Stomach (tissue), 9 donors: ENCODE measurements around the gene SLC38A10. TPM values are rescaled to one million over a fixed set of nuclear protein-coding genes. Genes with fewer than 3 reads are reported as not detected.

Source experiments
- DNase-seq, 2 donors: peaks; one replicate each; pipeline versions ENCODE4 v3.0.0 to v3.0.0-alpha.2; 2013 to 2019
- H3K27ac ChIP-seq, 5 donors: fragments of 200-600 bp in 4 of 5; sonication (generic) in 4 of 5; one replicate each; pipeline ENCODE4 v1.5.1; 2013 to 2019; ENCODE audit warnings: mild to moderate bottlenecking in 1 of 5, moderate library complexity in 1 of 5
- H3K27me3 ChIP-seq, 3 donors: fragments of 200-600 bp; sonication (generic); one replicate each; pipeline ENCODE4 v1.5.1; 2017 to 2019; ENCODE audit warnings: mixed run types in 1 of 3
- H3K36me3 ChIP-seq, 4 donors: fragments of 200-600 bp; sonication (generic); 1 replicate in 3 of 4; 2 replicates in 1 of 4; pipeline ENCODE4 v1.5.1; 2016 to 2019
- H3K4me1 ChIP-seq, 4 donors: fragments of 200-600 bp; sonication (generic); one replicate each; pipeline ENCODE4 v1.5.1; 2016 to 2019
- H3K4me3 ChIP-seq, 4 donors: fragments of 200-600 bp; sonication (generic) in 3 of 4; one replicate each; pipeline ENCODE4 v1.5.1; 2016 to 2019; ENCODE audit warnings: mild to moderate bottlenecking in 1 of 4
- H3K9me3 ChIP-seq, 4 donors: fragments of 200-600 bp; sonication (generic); one replicate each; pipeline ENCODE4 v1.5.1; 2016 to 2019
- EP300 ChIP-seq: sonication (generic); formaldehyde crosslinking; IDR thresholded peaks from one replicate; pipeline ENCODE4 v1.6.1; 2017; ENCODE audit warnings: antibody characterized with exemption
- POLR2A ChIP-seq, 4 donors: fragments of 450-650 bp; IDR thresholded peaks; one replicate each; pipeline ENCODE4 v1.6.1; 2016; ENCODE audit warnings: antibody characterized with exemption in 4 of 4, control low read depth in 2 of 4, mild to moderate bottlenecking in 1 of 4, moderate library complexity in 1 of 4
- POLR2AphosphoS5 ChIP-seq, 3 donors: sonication (generic); formaldehyde crosslinking; IDR thresholded peaks; one replicate each; pipeline ENCODE4 v1.6.1; 2016; ENCODE audit warnings: antibody characterized with exemption in 3 of 3
- WGBS, 5 donors: extraction: QIAGEN DNeasy Blood & Tissue Kit in 3 of 5; methylation state at CpG; one replicate each; pipeline versions ENCODE4 v1.1.5 to v1.1.7; 2013 to 2018; 5-methylcytosine and 5-hydroxymethylcytosine counted together
- intact Hi-C: fragments of 100-400 bp; cut with DNase I; formaldehyde crosslinking; loops from one replicate; pipeline ENCODE4 v1.15.1; 2023; ENCODE audit warnings: low total_unique reads
- polyA plus RNA-seq, 3 donors: library from polyadenylated mRNA; stranded (reverse); fragments of 200-250 nt; gene quantifications; one replicate each; pipeline ENCODE4 v1.2.3, GENCODE V29; 2013
- total RNA-seq, 5 donors: library from RNA; depleted of rRNA; stranded (reverse); fragments of >200 nt; gene quantifications; one replicate each; pipeline versions ENCODE4 v1.1.0 to v1.2.3, GENCODE V29; 2014 to 2016
- TF ChIP-seq, protein P1 (sequence below), 7 experiments: fragments of 450-650 bp in 4 of 7; fragments of 200-600 bp in 3 of 7; sonication (generic) in 3 of 7; IDR thresholded peaks; one replicate each; pipeline ENCODE4 v1.5.1; 2016 to 2019; ENCODE audit warnings: antibody characterized with exemption in 7 of 7, control low read depth in 2 of 7, mild to moderate bottlenecking in 1 of 7
- donor health status: healthy with polysubstance abuse.
- donor health status: Bipolar disorder and iron deficiency.
- donor health status: healthy.

Gene SLC38A10
- total and polyA plus RNA-seq, 8 donors, result 18.6 to 140 (median 67.3) TPM

DNA sequence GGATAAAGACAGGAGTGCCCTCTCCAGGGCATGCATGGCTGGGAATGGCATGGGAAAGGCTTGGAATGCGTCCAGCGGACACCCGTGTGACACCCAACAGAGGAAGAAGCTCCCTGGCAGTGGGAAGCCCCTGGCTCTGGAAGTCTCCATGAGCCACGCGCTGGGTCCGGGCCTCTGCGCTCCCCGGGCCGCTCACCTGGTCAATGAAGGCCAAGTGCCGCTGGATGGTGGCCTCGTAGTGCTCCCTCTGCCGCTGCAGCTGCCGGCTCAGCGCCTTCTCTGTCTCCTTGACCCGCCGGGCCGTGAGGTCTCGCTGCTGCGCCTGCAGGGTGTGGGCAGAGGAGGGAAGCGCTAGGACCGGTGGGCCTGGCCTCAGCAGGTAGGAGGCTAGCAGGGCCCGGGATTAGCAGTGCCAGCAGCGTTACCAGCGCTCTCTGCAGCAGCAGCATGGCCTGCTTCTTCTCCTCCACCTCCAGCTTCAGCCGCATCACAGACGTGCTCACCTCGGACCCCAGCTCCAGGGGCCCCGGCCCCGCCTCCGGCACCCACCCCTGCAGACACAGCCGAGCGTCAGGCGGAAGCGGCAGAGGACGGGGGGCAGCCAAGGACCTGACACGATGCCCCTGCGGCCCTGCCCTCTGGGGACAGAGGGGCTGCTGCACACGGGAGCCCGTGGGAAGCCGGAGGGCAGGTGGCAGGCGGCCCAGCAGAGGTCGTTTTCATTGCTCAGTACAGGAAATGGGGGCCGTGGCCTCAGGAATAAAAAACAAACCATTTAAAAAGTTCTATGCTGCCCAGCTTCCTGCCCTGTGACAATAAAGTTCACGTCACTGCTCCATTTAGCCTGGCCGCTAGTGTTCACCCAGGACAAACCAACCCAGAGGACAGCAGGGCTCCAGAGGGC, 98.3 kb downstream of the SLC38A10 start:
- WGBS, 5 donors, result 89 to 94% (median 89%) methylated on average over 27 to 45 of the region's 45 CpGs
- no peak overlapping the region for H3K27ac ChIP-seq
- intact Hi-C loops, result no loop called here

DNA sequence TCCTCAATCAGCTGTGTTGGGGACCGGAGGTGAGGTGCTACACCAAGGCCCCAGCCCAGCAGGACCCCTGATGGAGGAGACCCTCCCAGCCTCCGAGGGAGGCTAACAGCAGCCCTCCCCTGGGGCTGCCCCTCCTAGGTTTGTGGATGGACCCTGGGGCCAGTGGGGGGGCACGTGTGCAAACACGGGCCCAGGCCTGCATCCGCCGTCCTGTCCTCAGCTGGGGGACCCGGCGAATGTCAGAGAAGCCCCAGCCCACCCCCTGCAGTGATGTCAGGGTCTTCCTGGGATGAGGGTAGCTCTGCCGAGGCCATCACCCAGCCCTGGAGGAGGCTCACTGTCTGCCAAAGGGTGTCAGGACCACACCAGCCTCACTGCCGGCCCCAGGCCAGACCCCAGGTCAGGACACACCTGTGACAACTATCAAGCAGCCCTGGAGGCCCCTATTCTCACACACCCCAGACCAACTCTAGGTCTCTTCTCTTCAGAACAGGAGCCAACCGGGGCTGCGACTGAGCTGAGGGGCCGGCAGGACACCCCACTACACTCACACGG, 99.1 kb downstream of the SLC38A10 start:
- no peaks in the 10 kb centered on the region for H3K27me3 ChIP-seq
- TF ChIP-seq POLR2AphosphoS5 (IDR thresholded peaks at IDR 0.05) (no peak), EP300 (no peak), POLR2A (IDR thresholded peaks at IDR 0.05) (no peak)
- TF ChIP-seq, protein P1, sequence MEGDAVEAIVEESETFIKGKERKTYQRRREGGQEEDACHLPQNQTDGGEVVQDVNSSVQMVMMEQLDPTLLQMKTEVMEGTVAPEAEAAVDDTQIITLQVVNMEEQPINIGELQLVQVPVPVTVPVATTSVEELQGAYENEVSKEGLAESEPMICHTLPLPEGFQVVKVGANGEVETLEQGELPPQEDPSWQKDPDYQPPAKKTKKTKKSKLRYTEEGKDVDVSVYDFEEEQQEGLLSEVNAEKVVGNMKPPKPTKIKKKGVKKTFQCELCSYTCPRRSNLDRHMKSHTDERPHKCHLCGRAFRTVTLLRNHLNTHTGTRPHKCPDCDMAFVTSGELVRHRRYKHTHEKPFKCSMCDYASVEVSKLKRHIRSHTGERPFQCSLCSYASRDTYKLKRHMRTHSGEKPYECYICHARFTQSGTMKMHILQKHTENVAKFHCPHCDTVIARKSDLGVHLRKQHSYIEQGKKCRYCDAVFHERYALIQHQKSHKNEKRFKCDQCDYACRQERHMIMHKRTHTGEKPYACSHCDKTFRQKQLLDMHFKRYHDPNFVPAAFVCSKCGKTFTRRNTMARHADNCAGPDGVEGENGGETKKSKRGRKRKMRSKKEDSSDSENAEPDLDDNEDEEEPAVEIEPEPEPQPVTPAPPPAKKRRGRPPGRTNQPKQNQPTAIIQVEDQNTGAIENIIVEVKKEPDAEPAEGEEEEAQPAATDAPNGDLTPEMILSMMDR (IDR thresholded peaks at IDR 0.05), result no peak
- WGBS, 5 donors, result 88 to 96% (median 95%) methylated on average over 10 to 14 of the region's 14 CpGs
- H3K4me1 ChIP-seq, result peaks cover 0 to 25% (median 10%) of the 10 kb centered on the region in 4 donors
- intact Hi-C loops, result no loop called here
- H3K9me3 ChIP-seq, result no peaks in the 10 kb centered on the region
- DNase-seq, result no peak
- H3K4me3 ChIP-seq, result no peak overlapping the region
- H3K27ac ChIP-seq, result no peak overlapping the region
- peaks cover 0 to 84% (median 60%) of the 10 kb centered on the region in 4 donors for H3K36me3 ChIP-seq

More for the DNA sequence above, 98.3 kb downstream of the SLC38A10 start:
- Histone ChIP-seq H3K9me3 (no peaks in the 10 kb centered on the region), H3K4me3 (no peak overlapping the region), H3K36me3 (peaks cover 0 to 77% (median 53%) of the 10 kb centered on the region in 4 donors), H3K27me3 (no peaks in the 10 kb centered on the region), H3K4me1 (peaks cover 0 to 26% (median 12%) of the 10 kb centered on the region in 4 donors)
- DNase-seq, result no peak
- TF ChIP-seq, protein P1 (IDR thresholded peaks at IDR 0.05), result no peak
- TF ChIP-seq POLR2A (IDR thresholded peaks at IDR 0.05), result no peak
- TF ChIP-seq EP300, result no peak
- TF ChIP-seq POLR2AphosphoS5 (IDR thresholded peaks at IDR 0.05), result no peak

Other genes with a start within 250 kb of the SLC38A10 start
- not detected for gene PVALEF, start 129.8 kb downstream of the SLC38A10 start, total RNA-seq
- not detected for gene PVALEF, start 129.8 kb downstream of the SLC38A10 start, polyA plus RNA-seq
- gene AATK, start 129.1 kb downstream of the SLC38A10 start, total RNA-seq, result 10 to 100 TPM in 4 of 5 donors, under 1 TPM in 1; 0.87 to 31.7 (median 10.9) TPM
- 1 to 10 TPM; 1.7 to 4.1 (median 3.1) TPM for gene AATK, start 129.1 kb downstream of the SLC38A10 start, polyA plus RNA-seq
- 10 to 100 TPM in 3 of 5 donors, 1 to 10 TPM in 2; 4.8 to 75.0 (median 12.5) TPM for gene CEP131, start 72.3 kb downstream of the SLC38A10 start, total RNA-seq
- 10 to 100 TPM in 2 of 3 donors, 1 to 10 TPM in 1; 9.9 to 15.7 (median 11.8) TPM for gene CEP131, start 72.3 kb downstream of the SLC38A10 start, polyA plus RNA-seq
- gene TEPSIN, start 56.3 kb downstream of the SLC38A10 start, total RNA-seq, result 100 to 1,000 TPM in 2 of 5 donors, 10 to 100 TPM in 2, 1 to 10 TPM in 1; 9.4 to 295 (median 22.3) TPM
- gene TEPSIN, start 56.3 kb downstream of the SLC38A10 start, polyA plus RNA-seq, result 10 to 100 TPM; 15.1 to 31.6 (median 18.1) TPM
- gene NDUFAF8, start 56.0 kb downstream of the SLC38A10 start, total RNA-seq, result 100 to 1,000 TPM in 2 of 5 donors, 10 to 100 TPM in 2, not detected in 1; 14.5 to 185 (median 92.5) TPM
- 10 to 100 TPM; 37.7 to 60.8 (median 43.4) TPM for gene NDUFAF8, start 56.0 kb downstream of the SLC38A10 start, polyA plus RNA-seq
- 10 to 100 TPM in 4 of 5 donors, 1 to 10 TPM in 1; 8.6 to 56.2 (median 15.2) TPM for gene BAHCC1, start 100.2 kb upstream of the SLC38A10 start, total RNA-seq
- 1 to 10 TPM; 4.9 to 6.6 (median 5.1) TPM for gene BAHCC1, start 100.2 kb upstream of the SLC38A10 start, polyA plus RNA-seq
- 1,000 to 10,000 TPM in 4 of 5 donors, 100 to 1,000 TPM in 1; 978 to 2,952 (median 1,777) TPM for gene ACTG1, start 217.5 kb upstream of the SLC38A10 start, total RNA-seq
- gene ACTG1, start 217.5 kb upstream of the SLC38A10 start, polyA plus RNA-seq, result 1,000 to 10,000 TPM; 1,866 to 2,457 (median 2,070) TPM
- gene FSCN2, start 233.1 kb upstream of the SLC38A10 start, total RNA-seq, result 10 to 100 TPM in 1 of 5 donors, 1 to 10 TPM in 3, not detected in 1; 2.8 to 21.7 (median 6.2) TPM
- gene FSCN2, start 233.1 kb upstream of the SLC38A10 start, polyA plus RNA-seq, result 1 to 10 TPM in 2 of 3 donors, under 1 TPM in 1; 0.90 to 2.7 (median 2.1) TPM